GM10847 (cell line): ENCODE data around the gene LEF1.

Experiments
- POLR2A ChIP-seq: IDR thresholded peaks from 2 replicates; pipeline ENCODE4 v1.6.1; 2011; ENCODE audit not compliant: insufficient read length; ENCODE audit errors: extremely low read depth

The LEF1 gene

GRCh38 chr4:108168671-108169523 is at the start of gene LEF1:
LEF1 (minus strand) TSS chr4:108168932; CDS start chr4:108167767, 1,165 bp downstream.
- no peak for TF ChIP-seq POLR2A

- no peak for TF ChIP-seq POLR2A
Observed at GRCh38 chr4:108216510-108216909, 47.8 kb upstream of the LEF1 start.

GRCh38 chr4:108215055-108215454 is 46.3 kb upstream of the LEF1 start:
- TF ChIP-seq POLR2A = no peak

GRCh38 chr4:108213723-108214122 is 45.0 kb upstream of the LEF1 start:
- TF ChIP-seq POLR2A = no peak

- no peak for TF ChIP-seq POLR2A
Observed at GRCh38 chr4:108213308-108213707, 44.6 kb upstream of the LEF1 start.

- no peak for TF ChIP-seq POLR2A
Observed at GRCh38 chr4:108210989-108211835, 42.5 kb upstream of the LEF1 start.

GRCh38 chr4:108209489-108209888 is 40.8 kb upstream of the LEF1 start:
- TF ChIP-seq POLR2A = no peak

- no peak for TF ChIP-seq POLR2A
Observed at GRCh38 chr4:108205859-108206258, 37.1 kb upstream of the LEF1 start.

GRCh38 chr4:108204518-108204917 is 35.8 kb upstream of the LEF1 start:
- no peak for TF ChIP-seq POLR2A

- no peak for TF ChIP-seq POLR2A
Observed at GRCh38 chr4:108203377-108203776, 34.6 kb upstream of the LEF1 start.

GRCh38 chr4:108201774-108202173 is 33.0 kb upstream of the LEF1 start:
- no peak for TF ChIP-seq POLR2A

- TF ChIP-seq POLR2A = no peak
Observed at GRCh38 chr4:108199881-108200280, 31.1 kb upstream of the LEF1 start.

- TF ChIP-seq POLR2A = no peak
Observed at GRCh38 chr4:108193886-108194672, 25.3 kb upstream of the LEF1 start.

GRCh38 chr4:108192935-108193334 is 24.2 kb upstream of the LEF1 start:
- no peak for TF ChIP-seq POLR2A

GRCh38 chr4:108192056-108192455 is 23.3 kb upstream of the LEF1 start:
- no peak for TF ChIP-seq POLR2A
